ENCODE measurements around the gene ARMH4. TPM values are rescaled to one million over a fixed set of nuclear protein-coding genes. Genes with fewer than 3 reads are reported as not detected.

Gene ARMH4
- total RNA-seq, 1 experiment from 2014 or later, result not detected

- no peaks in the 10 kb centered on the region for H3K4me1 Mint-ChIP-seq (ENCODE audit: low read depth, unreplicated experiment)
- no peak for DNase-seq
- no peak overlapping the region for H3K27ac Mint-ChIP-seq (ENCODE audit: unreplicated experiment)
- H3K27me3 Mint-ChIP-seq (ENCODE audit: unreplicated experiment), result peaks cover 67% of the 10 kb centered on the region
- BruUV-seq (replicated peaks), result no TSS peak
- no peak overlapping the region for H3K4me3 Mint-ChIP-seq (ENCODE audit: low read depth, unreplicated experiment)
- CTCF ChIA-PET, result no interaction called here
- H3K36me3 Mint-ChIP-seq (ENCODE audit: insufficient read depth, unreplicated experiment), result no peaks in the 10 kb centered on the region
- intact Hi-C loops (cut with micrococcal nuclease; ENCODE audit: unreplicated experiment), result no loop called here
- H3K9me3 Mint-ChIP-seq (ENCODE audit: low read depth, unreplicated experiment), result no peaks in the 10 kb centered on the region
- no peak for TF ChIP-seq CTCF (IDR thresholded peaks at IDR 0.05; ENCODE audit: unreplicated experiment)
Observed at GRCh38 chr14:57961786-57962060, 190.3 kb downstream of the ARMH4 start.

GRCh38 chr14:57960946-57961785 is 190.8 kb downstream of the ARMH4 start:
- H3K4me3 Mint-ChIP-seq (ENCODE audit: low read depth, unreplicated experiment), result no peak overlapping the region
- no peaks in the 10 kb centered on the region for H3K36me3 Mint-ChIP-seq (ENCODE audit: insufficient read depth, unreplicated experiment)
- H3K27me3 Mint-ChIP-seq (ENCODE audit: unreplicated experiment), result peaks cover 67% of the 10 kb centered on the region
- H3K4me1 Mint-ChIP-seq (ENCODE audit: low read depth, unreplicated experiment), result no peaks in the 10 kb centered on the region
- intact Hi-C loops (cut with micrococcal nuclease; ENCODE audit: unreplicated experiment), result no loop called here
- no TSS peak for BruUV-seq (replicated peaks)
- TF ChIP-seq CTCF (IDR thresholded peaks at IDR 0.05; ENCODE audit: unreplicated experiment), result no peak
- no peak overlapping the region for H3K27ac Mint-ChIP-seq (ENCODE audit: unreplicated experiment)
- DNase-seq, result no peak
- CTCF ChIA-PET, result no interaction called here
- no peaks in the 10 kb centered on the region for H3K9me3 Mint-ChIP-seq (ENCODE audit: low read depth, unreplicated experiment)

- Mint-ChIP-seq H3K27me3 (ENCODE audit: unreplicated experiment) (peaks cover 79% of the 10 kb centered on the region), H3K9me3 (ENCODE audit: low read depth, unreplicated experiment) (peaks cover 2% of the 10 kb centered on the region)
- intact Hi-C loops (cut with micrococcal nuclease; ENCODE audit: unreplicated experiment), result no loop called here
Observed at GRCh38 chr14:57957441-57957840, 194.6 kb downstream of the ARMH4 start.

More at GRCh38 chr14:57957441-57957840, 194.6 kb downstream of the ARMH4 start:
- no peak for DNase-seq
- no TSS peak for BruUV-seq (replicated peaks)
- H3K27ac Mint-ChIP-seq (ENCODE audit: unreplicated experiment), result no peak overlapping the region
- no peak overlapping the region for H3K4me3 Mint-ChIP-seq (ENCODE audit: low read depth, unreplicated experiment)
- no peaks in the 10 kb centered on the region for H3K36me3 Mint-ChIP-seq (ENCODE audit: insufficient read depth, unreplicated experiment)
- CTCF ChIA-PET, result no interaction called here
- no peak for TF ChIP-seq CTCF (IDR thresholded peaks at IDR 0.05; ENCODE audit: unreplicated experiment)
- H3K4me1 Mint-ChIP-seq (ENCODE audit: low read depth, unreplicated experiment), result no peaks in the 10 kb centered on the region

Other genes with a start within 250 kb of the ARMH4 start
- gene ACTR10, start 47.9 kb upstream of the ARMH4 start, total RNA-seq (2022), result 39.4 and 42.3 TPM in 2 replicates
- gene PSMA3, start 92.6 kb upstream of the ARMH4 start, total RNA-seq (2022), result 222 and 260 TPM in 2 replicates
- 24.9 and 26.7 TPM in 2 replicates for gene ARID4A, start 146.3 kb upstream of the ARMH4 start, total RNA-seq (2022)
- gene TOMM20L, start 243.7 kb upstream of the ARMH4 start, total RNA-seq (2022), result not detected in 2 replicates